K562 (cell line): Measurements from ENCODE around the gene SFTPB. TPM values are rescaled to one million over a fixed set of nuclear protein-coding genes. Genes with fewer than 3 reads are reported as not detected.
A peak's percentile ranks its signal among the peaks of the same experiment; 100 is the strongest.

ENCODE experiments used
- CHCHD3 ChIP-seq: fragments of 250-450 bp; sonication (Bioruptor Pico); IDR thresholded peaks from 2 replicates; pipeline ENCODE4 v2.1.2; 2022; ENCODE audit warnings: mild to moderate bottlenecking
- CLOCK ChIP-seq: fragments of 250-450 bp; sonication (Bioruptor Pico); IDR thresholded peaks from 2 replicates; pipeline ENCODE4 v1.4.0; 2020; ENCODE audit warnings: mild to moderate bottlenecking, moderate library complexity, borderline replicate concordance
- CXXC5 ChIP-seq: fragments of 250-450 bp; sonication (Bioruptor Pico); IDR thresholded peaks from 2 replicates; pipeline ENCODE4 v1.8.0; 2022; ENCODE audit warnings: inconsistent platforms, mild to moderate bottlenecking, moderate library complexity
- EHMT2 ChIP-seq: fragments of 450-650 bp; IDR thresholded peaks from 2 replicates; pipeline ENCODE4 v1.6.1; 2018; ENCODE audit warnings: antibody characterized with exemption
- ETV1 ChIP-seq: fragments of 450-650 bp; conservative IDR thresholded peaks from 2 replicates; pipeline ENCODE4 v1.6.1; 2016; ENCODE audit warnings: missing genetic modification characterization, control low read depth, low read depth, missing compliant biosample characterization
- FOSL1 ChIP-seq: fragments of 200-800 bp; sonication (Bioruptor generic); conservative IDR thresholded peaks from 2 replicates; pipeline ENCODE4 v1.6.1; 2016; ENCODE audit warnings: missing genetic modification characterization, missing compliant biosample characterization
- FOXA3 ChIP-seq, 2 experiments: fragments of 450-650 bp in 1 of 2; sonication (generic) in 1 of 2; formaldehyde crosslinking; IDR thresholded peaks in 1 of 2; conservative IDR thresholded peaks in 1 of 2; 2 replicates each; pipeline versions ENCODE4 v1.4.0 to v1.8.0; 2020 to 2022; ENCODE audit warnings: mild to moderate bottlenecking in 2 of 2, missing genetic modification reagents in 1 of 2
- FOXP1 ChIP-seq: sonication (generic); formaldehyde crosslinking; IDR thresholded peaks from 2 replicates; pipeline ENCODE4 v1.8.0; 2022; ENCODE audit warnings: mild to moderate bottlenecking, missing genetic modification reagents
- KLF16 ChIP-seq: IDR thresholded peaks from 2 replicates; pipeline ENCODE4 v1.6.1; 2016; ENCODE audit warnings: antibody characterized with exemption
- RBFOX2 ChIP-seq: fragments of 200-400 bp; formaldehyde crosslinking; IDR thresholded peaks from 2 replicates; pipeline ENCODE4 v1.6.1; 2017; ENCODE audit warnings: low read depth, mild to moderate bottlenecking, low read length, moderate library complexity
- RBM15 ChIP-seq: fragments of 200-400 bp; formaldehyde crosslinking; IDR thresholded peaks from 2 replicates; pipeline ENCODE4 v1.6.1; 2018; ENCODE audit warnings: mild to moderate bottlenecking, low read length, moderate library complexity; ENCODE audit not compliant: insufficient read depth
- RFX1 ChIP-seq: fragments of 450-650 bp; IDR thresholded peaks from 2 replicates; pipeline ENCODE4 v1.6.1; 2016; ENCODE audit warnings: mild to moderate bottlenecking, moderate library complexity
- SMARCC2 ChIP-seq: fragments of 450-650 bp; IDR thresholded peaks from 2 replicates; pipeline ENCODE4 v1.6.1; 2017; ENCODE audit warnings: antibody characterized with exemption, moderate library complexity, mild to moderate bottlenecking, low read depth
- SMARCE1 ChIP-seq: fragments of 450-650 bp; IDR thresholded peaks from 2 replicates; pipeline ENCODE4 v1.7.1; 2016; ENCODE audit warnings: mild to moderate bottlenecking
- SOX6 ChIP-seq: fragments of 450-650 bp; IDR thresholded peaks from 2 replicates; pipeline ENCODE4 v1.6.1; 2014; ENCODE audit warnings: mild to moderate bottlenecking
- STAT5A ChIP-seq: IDR thresholded peaks from 2 replicates; pipeline ENCODE4 v1.6.1; 2012; ENCODE audit warnings: low read length, inconsistent platforms, borderline replicate concordance
- TBL1XR1 ChIP-seq, 2 experiments: IDR thresholded peaks; 2 replicates each; pipeline ENCODE4 v1.6.1; 2012; ENCODE audit warnings: improper control_type of control experiment in 2 of 2, low read length in 2 of 2, mild to moderate bottlenecking in 1 of 2
- TEAD2 ChIP-seq: fragments of 450-650 bp; IDR thresholded peaks from 2 replicates; pipeline ENCODE4 v1.6.1; 2016; ENCODE audit warnings: missing genetic modification characterization, control low read depth, missing compliant biosample characterization
- ZC3H4 ChIP-seq: sonication (generic); formaldehyde crosslinking; IDR thresholded peaks from 2 replicates; pipeline ENCODE4 v1.9.0; 2021; ENCODE audit warnings: missing genetic modification reagents, borderline replicate concordance
- ZNF124 ChIP-seq: sonication (generic); formaldehyde crosslinking; IDR thresholded peaks from 2 replicates; pipeline ENCODE4 v1.8.1; 2022; ENCODE audit warnings: missing genetic modification reagents
- ZNF184 ChIP-seq: sonication (generic); formaldehyde crosslinking; IDR thresholded peaks from 2 replicates; pipeline ENCODE4 v1.5.0; 2020; ENCODE audit warnings: missing genetic modification reagents
- ZNF263 ChIP-seq: sonication (generic); formaldehyde crosslinking; IDR thresholded peaks from 2 replicates; pipeline ENCODE4 v1.8.0; 2022; ENCODE audit warnings: mild to moderate bottlenecking, missing genetic modification reagents, borderline replicate concordance
- ZNF740 ChIP-seq, 3 experiments: fragments of 200-800 bp in 1 of 3; sonication (Bioruptor generic) in 1 of 3; sonication (generic) in 1 of 3; formaldehyde crosslinking in 1 of 3; IDR thresholded peaks; 2 replicates each; pipeline versions ENCODE4 v1.6.1 to v1.8.0; 2016 to 2022; ENCODE audit warnings: mild to moderate bottlenecking in 2 of 3, missing compliant biosample characterization in 2 of 3, missing genetic modification characterization in 2 of 3, missing genetic modification reagents in 1 of 3
- ZNF79 ChIP-seq: fragments of 250-450 bp; sonication (Bioruptor Pico); IDR thresholded peaks from 2 replicates; pipeline ENCODE4 v1.4.0; 2020; ENCODE audit warnings: low read depth, mild to moderate bottlenecking, moderate library complexity
- polyA plus RNA-seq, 8 experiments: library from polyadenylated mRNA; depleted of rRNA in 4 of 8; stranded (reverse) in 5 of 8; unstranded in 3 of 8; fragments of >200 nt; fragmentation: Nextera tagmentation in 2 of 8; fragmentation: Illumina TruSeq in 1 of 8; extraction: Ambion mirVana in 2 of 8; extraction: Trizol in 1 of 8; gene quantifications; 2 replicates each; pipeline versions ENCODE4 v1.2.1 to v1.2.3, GENCODE V29; 2011 to 2014; ENCODE audit warnings: inconsistent platforms in 1 of 8, missing spikeins in 1 of 8
- total RNA-seq, 7 experiments: library from RNA; depleted of rRNA in 6 of 7; stranded (reverse); fragments of >200 nt in 6 of 7; fragmentation: Illumina TruSeq in 2 of 7; extraction: Trizol in 2 of 7; gene quantifications; 2 replicates each; pipeline versions ENCODE4 v1.2.1 to v1.2.3, GENCODE V29; 2011 to 2021; ENCODE audit warnings: low replicate concordance in 1 of 7
- TF ChIP-seq, protein P1 (sequence below): fragments of 250-450 bp; sonication (Bioruptor Pico); IDR thresholded peaks from 2 replicates; pipeline ENCODE4 v1.8.0; 2022; ENCODE audit warnings: moderate library complexity, mild to moderate bottlenecking, inconsistent platforms

SFTPB gene
- total and polyA plus RNA-seq, 9 of the 15 experiments (the other 6 are each of a cell fraction or from before 2014, with no cell fraction given): 0.03 to 7.0 TPM; not detected in 7

GRCh38 chr2:85707304-85707703 is 39.3 kb upstream of the SFTPB start (continued):
- TF ChIP-seq, protein P1, sequence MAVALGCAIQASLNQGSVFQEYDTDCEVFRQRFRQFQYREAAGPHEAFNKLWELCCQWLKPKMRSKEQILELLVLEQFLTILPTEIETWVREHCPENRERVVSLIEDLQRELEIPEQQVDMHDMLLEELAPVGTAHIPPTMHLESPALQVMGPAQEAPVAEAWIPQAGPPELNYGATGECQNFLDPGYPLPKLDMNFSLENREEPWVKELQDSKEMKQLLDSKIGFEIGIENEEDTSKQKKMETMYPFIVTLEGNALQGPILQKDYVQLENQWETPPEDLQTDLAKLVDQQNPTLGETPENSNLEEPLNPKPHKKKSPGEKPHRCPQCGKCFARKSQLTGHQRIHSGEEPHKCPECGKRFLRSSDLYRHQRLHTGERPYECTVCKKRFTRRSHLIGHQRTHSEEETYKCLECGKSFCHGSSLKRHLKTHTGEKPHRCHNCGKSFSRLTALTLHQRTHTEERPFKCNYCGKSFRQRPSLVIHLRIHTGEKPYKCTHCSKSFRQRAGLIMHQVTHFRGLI: no peak
- TF ChIP-seq RBM15 (no peak), CHCHD3 (CRISPR knock-in tag) (no peak), ZNF263 (CRISPR knock-in tag) (no peak), FOXP1 (no peak), ETV1 (tag) (no peak), SMARCC2 (no peak; the same call in 1 of the 2 replicates), CLOCK (no peak), RFX1 (no peak), RBFOX2 (no peak), STAT5A (no peak), ZC3H4 (CRISPR knock-in tag) (no peak), SOX6 (peak; percentile 63; the same call in 1 of the 2 replicates), TBL1XR1 (IDR thresholded peaks at IDR 0.05; ENCODE audit: low read length in 2 of 2) (no peak), CXXC5 (peak; percentile 77), ZNF184 (CRISPR knock-in tag) (no peak), TEAD2 (tag) (no peak), ZNF124 (CRISPR knock-in tag) (no peak), ZNF740 (CRISPR knock-in tag; IDR thresholded peaks at IDR 0.05) (no peak), ZNF740 (tag; IDR thresholded peaks at IDR 0.05) (no peak), ZNF79 (CRISPR knock-in tag) (no peak), SMARCE1 (peak; percentile 68; the same call in 1 of the 2 replicates), EHMT2 (peak; percentile 50; the same call in 1 of the 2 replicates), FOSL1 (tag) (peak; percentile 55), KLF16 (no peak), FOXA3 (CRISPR knock-in tag; conservative IDR thresholded peaks at IDR 0.05 in 1 of 2, IDR thresholded peaks at IDR 0.05 in 1 of 2) (peak in 1 of 2 experiments; percentile 96; a peak in 2 of 4 replicates)
